GM18873 (cell line): ENCODE measurements around the gene RFX7.

Experiments
- ATAC-seq: cut with Tn5 transposase; IDR thresholded peaks from one replicate; pipeline ENCODE4 v1.9.1; 2021; ENCODE audit warnings: mild to moderate bottlenecking, moderate library complexity, moderate number of reproducible peaks; ENCODE audit not compliant: unreplicated experiment, low FRiP score

RFX7 gene

GRCh38 chr15:56056626-56057025 lies 187.1 kb downstream of the RFX7 start:
- no peak for ATAC-seq

DNA sequence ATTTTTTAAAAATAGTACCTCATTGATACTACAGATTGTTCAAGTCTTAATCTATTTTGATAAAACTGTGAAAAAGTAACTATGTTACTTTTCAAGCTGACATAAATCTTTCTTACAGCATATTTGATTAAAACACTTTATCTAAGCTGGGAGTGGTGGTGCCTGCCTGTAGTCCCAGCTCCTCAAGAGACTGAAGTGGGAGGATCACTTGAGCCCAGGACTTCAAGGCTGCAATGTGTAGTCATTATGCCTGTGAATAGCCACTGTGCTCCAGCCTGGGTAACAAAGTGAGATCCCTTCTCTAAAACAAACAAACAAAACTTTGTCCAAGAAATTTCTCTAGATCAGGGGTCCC lies 190.7 kb downstream of the RFX7 start:
- ATAC-seq, result no peak

- no peak for ATAC-seq
These were observed 191.2 kb downstream of the RFX7 start for GRCh38 chr15:56052395-56053045.

DNA sequence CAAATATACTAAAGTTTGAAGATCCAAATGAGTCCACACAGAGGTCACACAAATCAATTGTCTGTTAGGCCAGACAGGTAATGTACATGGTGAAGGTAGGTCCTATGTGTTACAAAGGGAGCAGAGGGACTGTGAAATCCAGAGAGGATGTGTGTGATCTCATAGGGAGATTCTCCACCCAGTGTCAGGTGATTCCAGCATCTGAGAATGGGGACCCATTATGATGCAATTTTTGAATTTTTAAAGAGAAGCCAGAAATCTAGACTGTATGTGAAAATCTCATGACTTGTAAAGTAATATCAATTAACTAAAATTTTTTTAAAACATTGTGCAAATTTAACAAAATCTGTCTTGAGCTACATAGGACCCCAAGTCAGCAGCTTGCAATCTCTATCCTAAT lies 192.0 kb downstream of the RFX7 start:
- ATAC-seq, result no peak

DNA sequence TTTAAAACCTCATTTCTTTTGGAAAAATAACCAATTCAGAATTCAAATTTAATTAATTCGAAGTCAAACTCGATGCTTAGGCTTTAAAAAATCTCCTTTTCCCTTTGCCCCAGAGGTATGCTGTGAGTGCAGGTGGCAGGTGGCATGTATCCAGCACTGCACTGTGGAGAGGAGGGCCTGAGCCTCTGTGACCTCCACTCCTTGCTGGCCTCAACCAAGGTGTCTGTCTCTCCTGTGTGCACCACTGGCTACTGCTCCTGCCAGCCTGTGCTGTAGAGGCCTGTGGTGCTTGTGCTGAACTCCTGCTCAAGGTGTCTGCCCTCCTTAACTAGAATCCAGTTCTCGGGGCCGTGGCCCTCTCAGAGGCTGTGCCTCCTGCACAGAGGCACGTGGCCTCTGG lies 194.1 kb downstream of the RFX7 start:
- no peak for ATAC-seq

- ATAC-seq, result no peak
These were observed 196.3 kb downstream of the RFX7 start for GRCh38 chr15:56047354-56047753.

GRCh38 chr15:56045068-56045748 lies 198.5 kb downstream of the RFX7 start:
- ATAC-seq, result no peak

- no peak for ATAC-seq
These were observed 200.4 kb downstream of the RFX7 start for GRCh38 chr15:56042982-56043980.

GRCh38 chr15:56042498-56042897 lies 201.2 kb downstream of the RFX7 start:
- no peak for ATAC-seq

DNA sequence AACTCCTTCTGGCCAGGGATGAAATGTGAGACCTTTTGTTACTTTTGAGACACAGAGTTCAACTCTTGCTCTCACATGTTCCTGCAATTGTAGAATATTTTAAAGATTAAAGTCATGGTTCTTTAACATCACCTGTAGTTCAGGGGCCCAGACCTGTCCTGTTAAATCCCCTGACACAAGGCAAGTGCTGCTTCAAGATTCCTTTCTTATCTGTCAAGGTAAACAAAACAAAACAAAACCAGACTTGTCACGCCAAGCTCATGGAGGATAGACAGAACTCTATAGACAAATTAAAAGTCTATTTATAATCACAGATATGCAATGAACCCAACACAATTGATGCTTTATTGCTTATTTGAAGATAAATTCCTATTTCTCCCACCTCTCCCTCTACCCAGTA lies 201.6 kb downstream of the RFX7 start:
- no peak for ATAC-seq

DNA sequence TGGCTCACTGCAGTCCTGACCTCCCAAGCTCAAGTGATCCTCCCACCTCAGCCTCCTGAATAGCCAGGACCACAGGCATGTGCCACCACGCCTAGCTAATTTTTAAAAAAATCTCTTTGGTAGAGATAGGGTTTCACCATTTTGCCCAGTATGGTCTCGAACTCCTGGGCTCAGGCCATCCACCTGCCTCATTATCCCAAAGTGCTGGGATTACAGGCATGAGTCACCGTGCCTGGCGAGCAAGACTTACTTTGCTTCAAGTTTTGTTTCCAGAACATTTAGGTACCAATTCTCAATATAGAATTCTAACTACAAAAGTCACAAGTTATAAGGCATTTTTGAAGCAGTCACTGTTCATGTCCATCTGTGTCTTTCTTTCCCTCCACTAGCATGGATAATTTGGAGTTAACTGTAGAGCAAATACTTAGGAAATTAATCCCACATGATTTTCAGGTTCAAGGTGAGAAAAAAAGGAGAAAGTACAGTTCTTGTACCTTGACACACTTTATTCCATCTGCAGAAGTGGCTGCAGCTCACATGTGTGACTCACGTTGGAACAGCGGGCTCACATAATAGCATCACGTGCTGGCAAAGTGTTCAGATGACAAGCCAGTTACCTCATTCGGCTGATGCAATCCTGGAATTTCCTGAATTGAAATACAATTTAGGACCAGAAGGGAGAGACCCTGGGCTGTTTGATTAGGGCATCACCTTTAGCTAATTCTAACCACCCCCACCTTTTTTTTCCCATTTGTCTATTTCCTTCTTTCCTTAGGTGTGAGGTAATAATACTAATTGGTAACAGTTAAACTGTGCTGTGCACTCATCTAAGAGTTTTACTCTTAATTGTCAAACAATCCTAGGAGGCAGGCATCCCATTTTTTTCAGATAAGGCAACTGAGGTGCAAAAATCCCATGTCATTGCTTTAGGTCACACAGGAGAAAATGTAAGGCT lies 203.3 kb downstream of the RFX7 start:
- ATAC-seq, result no peak

GRCh38 chr15:56038707-56039106 lies 205.0 kb downstream of the RFX7 start:
- no peak for ATAC-seq

DNA sequence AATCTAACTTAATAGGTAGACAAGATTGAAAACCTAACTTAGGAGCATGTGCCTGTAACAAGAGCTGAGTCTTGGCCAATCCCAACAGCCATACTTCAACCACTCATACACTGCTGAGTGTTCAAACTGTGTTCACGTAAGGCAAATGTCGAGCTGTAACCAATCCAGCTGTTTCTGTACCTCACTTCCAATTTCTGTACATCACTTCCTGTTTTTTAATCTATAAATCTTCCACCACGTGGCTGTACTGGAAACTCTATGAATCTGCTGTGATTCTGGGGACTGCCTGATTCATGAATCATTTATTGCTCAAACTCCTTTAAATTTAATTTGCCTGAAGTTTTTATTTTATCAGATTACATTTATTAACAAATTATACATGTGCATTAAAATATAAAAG lies 205.7 kb downstream of the RFX7 start:
- no peak for ATAC-seq
